ENCODE data around the gene MED16. TPM values are rescaled to one million over a fixed set of nuclear protein-coding genes. Genes with fewer than 3 reads are reported as not detected.
"Not testable (repeated sequence)": the region's sequence is repeated elsewhere in the genome, so short reads cannot be mapped to it uniquely, and the experiment has no call there.

Gene MED16
- polyA plus RNA-seq, 2 donors, result 33.0 to 46.2 TPM

GRCh38 chr19:891421-892200 lies 1.4 kb downstream of the MED16 start:
- H3K27ac ChIP-seq (ENCODE audit: low read depth in 2 of 2, low read length in 1 of 2), result peak overlapping the region; percentile 92 to 97
- not testable (repeated sequence) for H3K27me3 ChIP-seq (ENCODE audit: control insufficient read depth in 1 of 2, insufficient read depth in 2 of 2, low read length in 2 of 2); H3K4me1 ChIP-seq (ENCODE audit: control insufficient read depth in 2 of 2, insufficient read depth in 2 of 2, low read length in 1 of 2); H3K9me3 ChIP-seq (ENCODE audit: control insufficient read depth in 2 of 2, insufficient read depth in 1 of 2, low read depth in 1 of 2, low read length in 1 of 2)
- 32 to 37% methylated on average over 40 to 50 of the region's 50 CpGs for WGBS, 2 donors
- H3K4me3 ChIP-seq (ENCODE audit: low read depth in 1 of 2, low read length in 2 of 2), result peak overlapping the region; percentile 91 to 97
- peaks cover 7 to 23% of the 10 kb centered on the region in 2 donors for H3K36me3 ChIP-seq (ENCODE audit: control insufficient read depth in 2 of 2, insufficient read depth in 2 of 2, low read length in 1 of 2)

- H3K27ac ChIP-seq (ENCODE audit: low read depth in 2 of 2, low read length in 1 of 2), result no peak overlapping the region
- H3K4me1 ChIP-seq (ENCODE audit: control insufficient read depth in 2 of 2, insufficient read depth in 2 of 2, low read length in 1 of 2), result peaks cover 3 to 7% of the 10 kb centered on the region in 2 donors
- H3K4me3 ChIP-seq (ENCODE audit: low read depth in 1 of 2, low read length in 2 of 2), result no peak overlapping the region
- no peaks in the 10 kb centered on the region for H3K27me3 ChIP-seq (ENCODE audit: control insufficient read depth in 1 of 2, insufficient read depth in 2 of 2, low read length in 2 of 2)
- no peaks in the 10 kb centered on the region for H3K9me3 ChIP-seq (ENCODE audit: control insufficient read depth in 2 of 2, insufficient read depth in 1 of 2, low read depth in 1 of 2, low read length in 1 of 2)
- peaks cover 9 to 30% of the 10 kb centered on the region in 2 donors for H3K36me3 ChIP-seq (ENCODE audit: control insufficient read depth in 2 of 2, insufficient read depth in 2 of 2, low read length in 1 of 2)
- 87 to 88% methylated on average over 18 of the region's 18 CpGs for WGBS, 2 donors
Measured at GRCh38 chr19:890831-891230, 2.2 kb downstream of the MED16 start.

- no peak overlapping the region for H3K27ac ChIP-seq (ENCODE audit: low read depth in 2 of 2, low read length in 1 of 2)
- H3K4me1 ChIP-seq (ENCODE audit: control insufficient read depth in 2 of 2, insufficient read depth in 2 of 2, low read length in 1 of 2), result peaks cover 3 to 7% of the 10 kb centered on the region in 2 donors
- no peak overlapping the region for H3K4me3 ChIP-seq (ENCODE audit: low read depth in 1 of 2, low read length in 2 of 2)
- 93% methylated on average over 25 to 26 of the region's 26 CpGs for WGBS, 2 donors
- no peaks in the 10 kb centered on the region for H3K9me3 ChIP-seq (ENCODE audit: control insufficient read depth in 2 of 2, insufficient read depth in 1 of 2, low read depth in 1 of 2, low read length in 1 of 2)
- H3K27me3 ChIP-seq (ENCODE audit: control insufficient read depth in 1 of 2, insufficient read depth in 2 of 2, low read length in 2 of 2), result no peaks in the 10 kb centered on the region
- H3K36me3 ChIP-seq (ENCODE audit: control insufficient read depth in 2 of 2, insufficient read depth in 2 of 2, low read length in 1 of 2), result peaks cover 11 to 39% of the 10 kb centered on the region in 2 donors
Measured at GRCh38 chr19:889662-890295, 3.2 kb downstream of the MED16 start.

- Histone ChIP-seq H3K4me1 (ENCODE audit: control insufficient read depth in 2 of 2, insufficient read depth in 2 of 2, low read length in 1 of 2) (peaks cover 3 to 7% of the 10 kb centered on the region in 2 donors), H3K27ac (ENCODE audit: low read depth in 2 of 2, low read length in 1 of 2) (no peak overlapping the region), H3K4me3 (ENCODE audit: low read depth in 1 of 2, low read length in 2 of 2) (no peak overlapping the region), H3K27me3 (ENCODE audit: control insufficient read depth in 1 of 2, insufficient read depth in 2 of 2, low read length in 2 of 2) (no peaks in the 10 kb centered on the region), H3K36me3 (ENCODE audit: control insufficient read depth in 2 of 2, insufficient read depth in 2 of 2, low read length in 1 of 2) (peaks cover 11 to 44% of the 10 kb centered on the region in 2 donors), H3K9me3 (ENCODE audit: control insufficient read depth in 2 of 2, insufficient read depth in 1 of 2, low read depth in 1 of 2, low read length in 1 of 2) (no peaks in the 10 kb centered on the region)
- 91 to 93% methylated on average over 30 of the region's 30 CpGs for WGBS, 2 donors
Measured at GRCh38 chr19:888581-889385, 4.2 kb downstream of the MED16 start.

GRCh38 chr19:887599-887998 lies 5.4 kb downstream of the MED16 start:
- 95 to 99% methylated on average over 10 of the region's 10 CpGs for WGBS, 2 donors
- Histone ChIP-seq H3K27ac (ENCODE audit: low read depth in 2 of 2, low read length in 1 of 2) (no peak overlapping the region), H3K4me3 (ENCODE audit: low read depth in 1 of 2, low read length in 2 of 2) (no peak overlapping the region), H3K4me1 (ENCODE audit: control insufficient read depth in 2 of 2, insufficient read depth in 2 of 2, low read length in 1 of 2) (peaks cover 3 to 8% of the 10 kb centered on the region in 2 donors), H3K9me3 (ENCODE audit: control insufficient read depth in 2 of 2, insufficient read depth in 1 of 2, low read depth in 1 of 2, low read length in 1 of 2) (no peaks in the 10 kb centered on the region), H3K27me3 (ENCODE audit: control insufficient read depth in 1 of 2, insufficient read depth in 2 of 2, low read length in 2 of 2) (no peaks in the 10 kb centered on the region), H3K36me3 (ENCODE audit: control insufficient read depth in 2 of 2, insufficient read depth in 2 of 2, low read length in 1 of 2) (peaks cover 11 to 56% of the 10 kb centered on the region in 2 donors)

DNA sequence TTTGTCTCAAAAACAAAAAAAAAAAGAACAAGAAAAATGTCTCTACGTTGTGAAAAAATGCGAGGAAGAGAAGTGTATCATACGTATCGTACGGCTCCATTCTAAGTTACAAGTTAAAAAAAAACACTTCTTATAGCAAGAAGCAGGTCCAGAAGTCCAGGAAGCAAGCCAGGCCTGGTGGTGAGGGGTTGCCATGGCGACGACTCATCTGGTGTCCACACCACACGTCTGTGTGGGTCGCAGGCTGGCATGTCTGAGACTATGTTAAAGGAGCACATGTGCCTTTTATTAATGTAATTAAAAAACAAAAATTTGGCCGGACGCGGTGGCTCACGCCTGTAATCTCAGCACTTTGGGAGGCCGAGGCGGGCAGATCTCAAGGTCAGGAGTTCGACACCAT lies 5.9 kb downstream of the MED16 start:
- 83 to 87% methylated on average over 16 of the region's 16 CpGs for WGBS, 2 donors

DNA sequence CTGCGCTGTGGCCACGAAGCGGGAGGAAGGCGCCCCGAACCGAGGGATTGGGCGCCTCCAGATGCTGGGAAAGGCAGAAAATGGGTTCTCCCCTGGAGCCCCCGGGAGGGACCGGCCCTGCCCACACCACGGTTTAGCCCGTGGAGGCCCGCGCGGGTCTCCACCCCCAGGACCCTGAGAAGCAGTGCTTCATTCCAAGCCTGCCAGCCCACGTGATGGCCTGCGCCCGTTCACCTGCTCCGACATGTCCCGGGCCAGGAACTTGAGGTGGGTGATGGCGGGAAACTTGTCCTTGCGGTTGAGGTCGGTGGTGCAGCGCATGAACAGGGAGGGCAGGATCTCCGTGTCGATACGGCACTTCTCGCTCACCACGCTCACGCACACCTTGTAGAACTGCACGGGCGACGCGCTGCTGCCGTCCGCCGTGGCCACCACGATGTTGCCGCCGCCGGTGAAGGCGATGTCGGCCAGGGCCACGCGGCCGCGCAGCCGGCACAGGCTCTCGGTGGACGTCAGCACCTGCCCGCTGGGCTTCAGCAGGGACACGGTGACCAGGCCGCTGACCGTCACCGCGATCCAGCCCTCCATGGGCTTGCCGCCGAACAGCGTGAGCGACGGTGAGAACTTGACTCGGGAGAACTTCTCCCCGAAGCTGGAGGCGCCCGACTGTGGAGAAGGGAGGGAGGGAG lies 7.3 kb downstream of the MED16 start:
- Histone ChIP-seq H3K4me1 (ENCODE audit: control insufficient read depth in 2 of 2, insufficient read depth in 2 of 2, low read length in 1 of 2) (peaks cover 0 to 3% of the 10 kb centered on the region in 2 donors), H3K27ac (ENCODE audit: low read depth in 2 of 2, low read length in 1 of 2) (no peak overlapping the region), H3K36me3 (ENCODE audit: control insufficient read depth in 2 of 2, insufficient read depth in 2 of 2, low read length in 1 of 2) (peaks cover 10 to 71% of the 10 kb centered on the region in 2 donors), H3K4me3 (ENCODE audit: low read depth in 1 of 2, low read length in 2 of 2) (no peak overlapping the region), H3K9me3 (ENCODE audit: control insufficient read depth in 2 of 2, insufficient read depth in 1 of 2, low read depth in 1 of 2, low read length in 1 of 2) (no peaks in the 10 kb centered on the region), H3K27me3 (ENCODE audit: control insufficient read depth in 1 of 2, insufficient read depth in 2 of 2, low read length in 2 of 2) (no peaks in the 10 kb centered on the region)
- WGBS, 2 donors, result 94 to 95% methylated on average over 64 of the region's 64 CpGs

More for the DNA sequence above, 5.9 kb downstream of the MED16 start:
- peaks cover 11 to 61% of the 10 kb centered on the region in 2 donors for H3K36me3 ChIP-seq (ENCODE audit: control insufficient read depth in 2 of 2, insufficient read depth in 2 of 2, low read length in 1 of 2)
- H3K4me1 ChIP-seq (ENCODE audit: control insufficient read depth in 2 of 2, insufficient read depth in 2 of 2, low read length in 1 of 2), result peaks cover 3 to 8% of the 10 kb centered on the region in 2 donors
- no peaks in the 10 kb centered on the region for H3K9me3 ChIP-seq (ENCODE audit: control insufficient read depth in 2 of 2, insufficient read depth in 1 of 2, low read depth in 1 of 2, low read length in 1 of 2)
- H3K4me3 ChIP-seq (ENCODE audit: low read depth in 1 of 2, low read length in 2 of 2), result no peak overlapping the region
- H3K27me3 ChIP-seq (ENCODE audit: control insufficient read depth in 1 of 2, insufficient read depth in 2 of 2, low read length in 2 of 2), result no peaks in the 10 kb centered on the region
- H3K27ac ChIP-seq (ENCODE audit: low read depth in 2 of 2, low read length in 1 of 2), result no peak overlapping the region

DNA sequence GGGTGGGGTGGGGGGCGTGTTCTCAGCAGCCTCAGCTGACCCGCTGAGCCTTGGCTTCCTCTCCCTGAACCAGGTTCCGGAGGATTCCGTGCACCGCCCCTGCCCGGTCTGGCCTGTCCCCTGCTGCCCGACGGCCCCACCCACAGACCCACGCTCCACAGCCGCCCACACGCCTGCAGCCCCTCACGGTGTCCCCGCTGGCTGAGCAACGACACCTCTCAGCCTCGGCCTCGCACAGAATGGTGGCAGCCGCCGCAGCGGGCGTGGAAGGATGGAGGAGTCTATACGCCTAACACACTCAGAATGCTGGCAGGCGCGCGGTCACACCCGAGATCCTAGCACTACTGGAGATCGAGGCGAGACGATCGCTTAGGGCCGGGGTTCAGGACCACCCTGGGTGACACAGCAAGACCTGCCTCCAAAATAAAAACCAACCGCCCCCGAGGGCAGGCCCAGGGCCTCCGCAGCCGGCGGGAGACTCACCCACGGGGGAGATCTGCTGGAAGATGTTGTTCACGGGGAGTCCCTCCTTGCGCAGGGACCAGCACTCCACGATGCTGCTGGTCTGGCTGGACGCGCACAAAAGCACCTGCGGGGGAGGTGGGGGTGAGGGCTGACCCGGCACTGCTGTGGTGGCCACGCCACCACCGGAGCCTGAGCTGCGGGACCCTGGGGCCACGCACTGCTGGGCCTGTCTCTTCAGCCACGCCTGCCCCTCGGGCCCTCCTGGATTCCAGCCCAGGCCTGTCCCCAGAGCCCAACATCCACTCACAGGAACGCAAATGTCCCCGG lies 8.4 kb downstream of the MED16 start:
- Histone ChIP-seq H3K27me3 (ENCODE audit: control insufficient read depth in 1 of 2, insufficient read depth in 2 of 2, low read length in 2 of 2) (no peaks in the 10 kb centered on the region), H3K4me3 (ENCODE audit: low read depth in 1 of 2, low read length in 2 of 2) (no peak overlapping the region), H3K4me1 (ENCODE audit: control insufficient read depth in 2 of 2, insufficient read depth in 2 of 2, low read length in 1 of 2) (peaks cover 0 to 3% of the 10 kb centered on the region in 2 donors), H3K36me3 (ENCODE audit: control insufficient read depth in 2 of 2, insufficient read depth in 2 of 2, low read length in 1 of 2) (peaks cover 6 to 70% of the 10 kb centered on the region in 2 donors), H3K27ac (ENCODE audit: low read depth in 2 of 2, low read length in 1 of 2) (no peak overlapping the region), H3K9me3 (ENCODE audit: control insufficient read depth in 2 of 2, insufficient read depth in 1 of 2, low read depth in 1 of 2, low read length in 1 of 2) (no peaks in the 10 kb centered on the region)
- 91 to 92% methylated on average over 49 to 51 of the region's 51 CpGs for WGBS, 2 donors

All from esophagus (tissue), 2 donors.